NCI-H2196 (cell line): Measurements from ENCODE around the gene LHFPL3.
"Not testable (repeated sequence)": the region's sequence is repeated elsewhere in the genome, so short reads cannot be mapped to it uniquely, and the experiment has no call there.

ENCODE experiments used
- DNase-seq: peaks from one replicate; lab custom pipeline; 2025; ENCODE audit not compliant: unreplicated experiment; lab: John Stamatoyannopoulos, UW

LHFPL3 gene

DNA sequence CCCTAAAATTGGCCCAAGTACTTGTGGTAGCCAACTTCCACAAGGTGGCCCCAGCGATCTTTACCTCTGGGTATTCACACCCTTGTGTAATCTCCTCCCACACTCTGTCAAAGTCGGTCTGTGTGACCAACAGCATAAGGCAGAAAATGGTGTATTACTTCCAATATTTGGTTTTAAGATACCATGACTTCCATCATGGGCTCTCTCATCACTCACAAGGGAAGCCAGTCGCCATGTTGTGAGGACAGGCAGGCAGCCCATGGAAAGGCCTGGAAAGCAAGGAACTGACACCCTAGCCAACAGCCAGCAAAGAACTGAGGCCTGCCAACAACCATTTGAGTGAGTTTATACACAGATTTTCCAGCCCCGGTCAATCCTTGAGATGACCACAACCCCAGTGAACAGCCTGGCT, 594.6 kb downstream of the LHFPL3 start:
- DNase-seq = peak; percentile 94

DNA sequence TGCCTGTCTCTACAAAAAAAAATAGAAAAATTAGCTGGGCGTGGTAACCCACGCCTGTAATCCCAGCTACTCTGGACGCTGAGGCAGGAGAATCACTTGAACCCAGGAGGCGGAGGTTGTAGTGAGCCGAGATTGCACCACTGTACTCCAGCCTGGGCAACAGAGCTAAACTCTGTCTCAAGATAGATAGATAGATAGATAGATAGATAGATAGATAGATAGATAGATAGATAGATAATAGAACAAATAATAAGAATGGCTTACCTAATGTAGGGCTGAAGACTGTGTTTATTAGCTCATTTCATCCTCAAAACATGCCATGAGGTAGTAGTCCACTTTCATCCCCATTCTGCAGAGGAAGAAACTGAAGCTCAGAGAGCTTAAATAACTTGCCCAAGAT, 597.8 kb downstream of the LHFPL3 start:
- DNase-seq = not testable (repeated sequence)

GRCh38 chr7:104926601-104927041, 598.2 kb downstream of the LHFPL3 start:
- no peak for DNase-seq

DNA sequence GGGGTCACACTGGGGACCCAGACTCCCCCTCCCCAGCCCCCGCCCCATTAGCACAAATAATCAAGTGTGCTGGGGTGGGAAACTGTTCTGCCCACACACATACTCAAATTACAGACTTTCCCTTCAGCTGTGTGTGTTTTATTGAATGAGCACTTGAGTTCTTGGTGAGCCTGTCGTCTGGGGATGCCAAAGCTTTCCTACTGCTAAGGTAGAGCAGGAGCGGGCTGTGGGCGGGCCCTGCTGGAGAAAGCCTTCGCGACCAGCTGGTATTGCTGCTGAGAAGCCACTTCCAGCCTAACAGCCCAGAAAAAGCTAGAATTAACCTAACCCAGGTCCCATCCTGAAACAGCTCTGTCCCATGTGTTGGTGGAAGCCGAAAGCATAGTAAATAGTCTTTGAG, 598.7 kb downstream of the LHFPL3 start:
- DNase-seq = peak; percentile 83

DNA sequence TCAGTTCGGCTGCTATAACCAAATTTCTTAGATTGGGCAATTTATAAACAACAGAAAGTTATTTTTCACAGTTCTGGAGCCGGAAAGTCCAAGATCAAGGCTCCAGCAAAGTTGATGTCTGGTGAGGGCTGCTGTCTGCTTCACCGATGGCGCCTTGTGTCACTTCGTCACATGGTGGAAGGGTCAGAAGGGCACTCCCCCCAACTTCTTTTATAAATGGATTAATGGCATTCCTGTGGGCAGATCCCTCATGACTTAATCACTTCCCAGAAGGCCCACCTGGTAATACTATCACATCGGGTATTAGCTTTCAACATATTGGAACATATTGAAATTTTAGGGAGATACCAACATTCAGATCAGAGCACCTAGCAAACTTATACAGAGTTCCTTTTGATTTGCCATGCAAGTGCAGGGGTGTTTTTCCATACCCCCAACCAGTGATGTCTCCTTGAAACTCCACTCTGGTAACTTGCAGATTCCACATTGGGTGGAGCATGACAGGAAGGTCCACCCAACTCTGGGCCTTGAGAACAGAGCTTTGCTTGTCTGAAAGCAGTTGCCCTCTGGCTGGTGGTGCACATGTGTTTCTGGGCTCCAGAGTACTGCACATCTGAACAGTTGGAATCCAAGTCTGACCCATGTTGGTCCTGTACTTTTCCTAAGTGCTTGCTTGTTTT, 600.5 kb downstream of the LHFPL3 start:
- DNase-seq = no peak

DNA sequence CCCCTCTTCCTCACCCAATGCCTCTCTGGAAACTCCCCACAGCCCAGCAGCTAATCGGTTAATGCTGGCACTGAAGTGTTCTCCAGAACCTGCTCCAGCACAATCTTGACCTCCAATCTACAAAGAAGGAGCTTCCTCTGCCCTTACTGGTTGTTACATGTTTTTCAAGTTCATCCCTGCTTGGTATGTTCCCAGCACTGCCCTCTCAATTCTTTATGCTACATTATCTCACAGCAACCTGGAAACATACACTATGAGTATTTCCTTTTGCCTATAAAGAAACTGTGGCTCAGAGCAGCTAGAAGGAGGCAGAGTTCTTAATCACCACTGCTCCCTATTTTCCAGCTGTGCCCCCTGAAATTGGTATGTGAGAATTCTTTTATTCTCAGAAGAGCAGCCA, 601.5 kb downstream of the LHFPL3 start:
- DNase-seq = no peak

DNA sequence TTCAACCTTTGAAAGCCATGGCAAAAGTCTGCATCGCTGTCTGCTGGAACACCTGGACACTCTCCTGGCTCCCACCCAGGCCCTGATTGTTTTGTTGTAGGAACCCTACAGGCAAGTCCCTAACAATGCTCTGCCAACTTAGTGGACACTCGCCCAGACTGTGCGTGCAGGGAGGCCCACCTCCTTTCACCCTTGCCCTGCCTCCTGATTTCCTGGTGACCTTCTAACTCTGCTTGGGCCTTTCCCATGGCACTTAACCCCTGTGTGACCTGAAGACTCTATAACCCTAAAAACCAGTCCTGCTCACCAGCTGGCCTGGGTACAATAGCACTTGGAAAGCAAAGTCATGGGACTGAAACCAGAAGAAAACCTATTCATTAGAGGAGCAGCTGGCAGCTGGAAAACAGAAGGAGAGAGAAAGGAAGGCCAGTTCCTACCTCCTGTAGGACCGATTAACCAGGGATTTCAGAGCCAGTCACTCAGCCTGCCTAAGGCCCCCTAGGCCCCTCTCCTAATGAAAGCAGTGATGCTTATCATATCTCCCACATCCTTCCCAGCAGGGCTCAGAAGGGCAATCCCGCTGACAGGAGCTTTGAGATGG, 602.9 kb downstream of the LHFPL3 start:
- DNase-seq = peak; percentile 94

- DNase-seq = no peak
Measured at GRCh38 chr7:104933022-104933421, 604.6 kb downstream of the LHFPL3 start.

DNA sequence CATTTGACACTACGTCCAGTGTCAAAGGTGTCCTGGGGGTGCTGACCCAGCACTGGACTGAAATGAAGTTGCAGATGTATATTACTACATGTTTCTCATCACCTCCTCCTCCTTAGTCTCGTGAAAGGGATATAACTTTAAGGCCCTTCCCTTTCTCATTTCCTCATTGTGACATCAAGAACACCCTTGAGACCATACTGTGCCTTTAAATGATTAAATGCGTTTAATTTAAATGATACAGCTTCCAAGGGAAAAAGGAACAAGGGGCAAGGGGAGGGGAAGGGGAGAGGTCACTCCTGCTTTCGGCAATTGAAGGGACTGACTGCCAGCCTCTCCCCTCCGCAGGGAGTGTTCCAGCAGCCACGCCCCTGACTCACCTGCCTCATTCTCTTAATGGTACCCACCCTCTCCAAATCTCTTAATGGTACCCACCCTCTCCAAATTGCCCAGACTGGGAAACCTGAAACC, 605.2 kb downstream of the LHFPL3 start:
- no peak for DNase-seq

GRCh38 chr7:104934665-104935064, 606.3 kb downstream of the LHFPL3 start:
- DNase-seq = no peak

DNA sequence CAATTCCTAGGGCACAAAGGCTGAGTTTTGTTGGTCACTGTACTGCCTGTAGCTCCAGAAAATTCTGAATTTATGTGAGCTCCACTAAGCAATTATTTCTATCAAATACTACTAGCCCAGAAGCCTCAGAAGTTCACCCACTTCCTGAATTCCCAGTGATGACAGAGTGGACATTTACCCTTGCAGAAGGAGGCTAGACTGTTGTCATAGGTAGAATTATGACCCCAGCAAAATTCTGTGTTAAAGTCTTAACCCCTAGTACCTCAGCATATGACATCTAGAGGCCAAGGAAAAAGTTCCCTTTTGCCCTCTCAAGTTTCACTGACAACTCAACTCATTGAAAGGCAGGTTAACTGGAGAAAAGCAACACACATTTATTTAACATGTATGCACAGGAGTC, 606.9 kb downstream of the LHFPL3 start:
- DNase-seq = no peak

DNA sequence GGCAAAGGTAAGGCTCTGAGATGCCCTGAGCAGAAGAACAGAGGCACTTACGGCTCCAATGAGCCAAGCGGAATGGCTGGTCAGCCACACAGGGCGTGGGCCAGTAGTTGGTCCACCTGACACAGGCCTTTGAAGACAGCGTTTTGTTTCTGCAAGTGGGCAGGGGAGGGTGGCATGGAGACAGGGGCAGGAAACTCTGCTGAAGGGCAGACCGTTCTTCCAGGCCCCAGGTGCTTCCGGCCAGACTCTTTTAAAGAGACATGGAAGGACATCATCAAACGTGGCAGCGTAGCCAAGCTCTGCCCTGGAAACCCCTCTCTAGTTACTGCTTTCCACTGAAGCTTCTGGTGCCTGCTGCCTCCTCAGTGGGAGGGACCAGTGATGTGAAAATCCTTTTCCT, 608.1 kb downstream of the LHFPL3 start:
- no peak for DNase-seq

GRCh38 chr7:104937489-104937888, 609.1 kb downstream of the LHFPL3 start:
- not testable (repeated sequence) for DNase-seq

- DNase-seq = no peak
Measured at GRCh38 chr7:104938741-104939390, 610.5 kb downstream of the LHFPL3 start.

- DNase-seq = no peak
Measured at GRCh38 chr7:104940023-104940710, 611.8 kb downstream of the LHFPL3 start.

GRCh38 chr7:104943502-104944343, 615.3 kb downstream of the LHFPL3 start:
- DNase-seq = peak; percentile 99

DNA sequence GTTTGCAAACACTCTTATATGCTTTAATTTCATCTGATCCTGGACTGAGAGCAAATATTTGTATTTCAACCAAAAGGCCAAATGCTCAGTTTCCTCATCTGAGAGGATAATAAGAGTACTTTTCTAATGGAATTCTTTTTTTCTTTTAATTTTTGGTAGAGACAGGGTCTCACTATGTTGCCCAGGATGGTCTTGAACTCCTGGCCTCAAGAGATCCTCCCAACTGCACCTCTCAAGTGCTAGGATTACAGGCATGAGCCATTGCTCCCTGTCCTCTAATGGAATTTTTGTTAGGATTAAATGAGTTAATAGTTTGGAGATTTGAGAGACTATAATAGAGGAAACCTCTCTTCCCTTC, 617.2 kb downstream of the LHFPL3 start:
- DNase-seq = no peak

GRCh38 chr7:104946338-104946737, 617.9 kb downstream of the LHFPL3 start:
- no peak for DNase-seq

DNA sequence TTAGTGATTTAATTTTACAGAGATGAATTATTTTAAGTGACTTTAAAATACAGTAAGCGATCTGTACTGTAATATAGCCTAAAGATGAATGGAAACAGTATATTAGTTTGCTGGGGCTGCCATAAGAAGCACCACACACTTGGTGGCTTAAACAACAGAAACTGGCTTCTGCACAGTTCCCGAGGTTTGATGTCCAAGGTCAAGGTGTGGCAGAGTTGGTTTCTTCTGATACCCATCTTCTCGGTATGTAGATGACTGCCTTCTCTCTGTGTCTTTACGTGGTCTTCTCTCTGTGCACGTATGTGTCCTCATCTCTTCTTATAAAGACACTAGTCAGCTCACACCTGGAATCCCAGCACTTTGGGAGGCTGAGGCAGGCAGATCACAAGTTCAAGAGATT, 621.6 kb downstream of the LHFPL3 start:
- DNase-seq = no peak

DNA sequence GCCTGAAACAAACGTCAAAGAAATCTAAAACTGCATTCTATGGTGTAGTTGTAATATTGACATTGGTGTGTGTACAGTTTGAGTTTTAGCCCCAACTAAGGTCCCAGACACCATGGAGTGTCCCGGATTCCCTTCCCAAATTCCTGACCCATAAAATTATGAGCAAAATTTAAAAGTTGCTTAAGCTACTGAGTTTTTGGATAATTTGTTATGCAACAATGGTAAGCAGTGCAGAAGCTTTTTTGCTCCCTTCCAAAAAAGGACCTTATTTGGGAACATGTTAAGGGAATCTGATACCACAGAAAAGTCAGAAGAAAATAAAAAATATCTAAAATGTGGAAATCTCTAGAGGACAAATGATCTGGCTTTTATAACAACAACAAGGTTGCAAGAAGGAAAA, 622.4 kb downstream of the LHFPL3 start:
- no peak for DNase-seq

GRCh38 chr7:104951546-104951945, 623.1 kb downstream of the LHFPL3 start:
- no peak for DNase-seq
